Activated gamma-delta T cell treated with Interleukin-2 at 50 U/mL for 16 hours (primary cell): Measurements from ENCODE around the gene CYTH4.
"Not testable (repeated sequence)": the region's sequence is repeated elsewhere in the genome, so short reads cannot be mapped to it uniquely, and the experiment has no call there.

Experiments
- DNase-seq: peaks from one replicate; pipeline ENCODE4 v3.0.0-alpha.2; 2020

Gene CYTH4, protein sequence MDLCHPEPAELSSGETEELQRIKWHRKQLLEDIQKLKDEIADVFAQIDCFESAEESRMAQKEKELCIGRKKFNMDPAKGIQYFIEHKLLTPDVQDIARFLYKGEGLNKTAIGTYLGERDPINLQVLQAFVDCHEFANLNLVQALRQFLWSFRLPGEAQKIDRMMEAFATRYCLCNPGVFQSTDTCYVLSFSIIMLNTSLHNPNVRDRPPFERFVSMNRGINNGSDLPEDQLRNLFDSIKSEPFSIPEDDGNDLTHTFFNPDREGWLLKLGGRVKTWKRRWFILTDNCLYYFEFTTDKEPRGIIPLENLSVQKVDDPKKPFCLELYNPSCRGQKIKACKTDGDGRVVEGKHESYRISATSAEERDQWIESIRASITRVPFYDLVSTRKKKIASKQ

DNA sequence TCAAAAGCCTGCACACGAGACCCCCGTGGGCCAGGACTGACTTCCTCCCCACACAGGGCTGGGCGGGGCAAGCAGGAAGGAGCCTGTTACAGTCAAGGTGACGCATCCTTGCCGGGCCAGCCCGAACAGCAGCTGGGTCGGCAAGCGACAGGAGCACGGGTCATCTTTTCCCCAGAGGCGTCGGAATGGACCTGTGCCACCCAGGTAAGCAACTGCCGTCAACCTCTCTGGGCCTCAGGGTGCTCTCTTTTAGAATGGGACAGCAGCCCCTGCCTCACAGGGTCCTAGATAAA, at the start of gene CYTH4:
CYTH4 (plus strand) TSS at position 124 of the 293 bp plus-strand sequence; CDS start at position 186, 62 bp downstream.
- DNase-seq: peak; percentile 80

GRCh38 chr22:37233371-37233750, 48.9 kb upstream of the CYTH4 start:
- DNase-seq: not testable (repeated sequence)

- DNase-seq: no peak
Observed at GRCh38 chr22:37233751-37234631, 48.3 kb upstream of the CYTH4 start.

DNA sequence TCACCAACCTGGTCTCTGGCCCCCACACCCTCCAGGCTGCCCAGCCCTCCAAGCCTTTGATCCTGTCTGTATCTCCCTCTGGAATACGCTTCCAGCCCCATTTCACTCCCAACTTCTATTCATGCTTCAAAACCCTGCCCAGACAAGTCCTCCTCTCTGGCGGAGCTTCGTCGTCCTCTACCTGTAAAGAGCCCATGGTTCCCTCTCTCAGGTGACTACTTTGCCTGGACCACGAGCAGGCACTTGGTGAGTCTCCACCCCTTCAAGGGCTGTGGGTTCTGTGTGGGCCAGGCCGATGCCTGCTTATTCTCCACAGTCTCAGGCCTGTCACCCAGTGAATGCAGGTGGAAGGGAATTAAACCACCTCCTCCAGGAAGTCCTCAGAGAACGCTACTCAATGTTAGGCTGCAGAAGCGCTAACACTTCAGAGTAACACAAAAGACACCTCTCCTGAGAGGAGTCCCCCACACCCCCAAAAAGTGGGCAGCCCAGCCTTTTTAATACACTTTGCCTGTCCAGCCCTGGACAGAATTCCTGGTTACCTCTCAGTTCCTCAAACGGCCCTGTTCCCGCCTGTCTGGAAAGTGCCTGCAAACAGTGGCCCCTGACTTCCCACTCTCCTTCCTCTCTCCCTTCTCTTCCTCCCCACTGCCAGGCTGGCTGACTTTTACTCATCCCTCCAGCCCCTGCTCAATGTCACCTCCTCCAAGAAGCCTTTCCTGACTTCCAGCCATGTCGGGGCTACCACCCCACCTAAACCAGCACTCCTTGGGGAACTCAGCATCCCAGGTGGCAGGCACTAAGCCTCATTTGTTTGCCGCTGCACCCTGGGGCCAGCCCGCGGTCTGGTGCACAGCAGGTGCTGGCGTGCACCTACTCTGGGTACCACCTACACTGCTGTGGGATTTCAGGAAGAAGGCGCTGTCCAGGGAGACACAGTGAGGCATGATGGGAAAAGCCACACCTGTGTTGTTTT, 47.3 kb upstream of the CYTH4 start:
- no peak for DNase-seq

DNA sequence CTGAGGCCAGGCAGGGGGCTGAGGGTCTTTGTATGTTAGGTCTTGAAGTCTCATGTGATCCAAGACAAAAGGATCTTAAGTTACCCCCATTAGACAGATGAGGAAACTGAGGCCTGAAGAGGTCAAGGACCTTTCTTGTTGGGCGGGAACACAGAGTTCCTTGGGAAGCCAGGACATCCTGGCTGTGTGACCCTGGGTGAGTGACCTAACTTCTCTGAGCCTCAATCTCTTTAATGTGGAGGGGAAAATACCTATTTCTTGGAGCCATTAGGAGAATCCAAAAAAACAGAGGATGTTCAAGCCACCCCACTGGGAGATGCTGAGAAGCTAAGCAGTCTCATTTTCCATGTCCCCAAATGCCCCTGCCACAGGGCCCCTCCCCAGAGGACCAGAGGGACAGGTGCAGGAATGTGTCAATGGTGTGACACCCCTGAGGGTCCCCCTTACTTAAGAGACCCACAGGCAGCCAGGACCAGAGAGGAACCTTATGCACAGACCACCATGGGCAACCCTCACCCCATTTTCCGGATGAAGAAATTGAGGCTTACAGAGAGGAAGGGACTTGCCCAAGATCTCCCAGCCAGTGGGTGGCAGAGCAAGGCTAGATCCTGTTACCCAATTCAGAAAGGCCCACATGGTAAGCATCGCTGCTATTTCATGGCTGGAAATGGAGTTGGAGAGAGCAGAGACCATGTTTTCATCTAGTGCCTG, 46.3 kb upstream of the CYTH4 start:
- DNase-seq: no peak

GRCh38 chr22:37237371-37238268, 44.7 kb upstream of the CYTH4 start:
- no peak for DNase-seq

DNA sequence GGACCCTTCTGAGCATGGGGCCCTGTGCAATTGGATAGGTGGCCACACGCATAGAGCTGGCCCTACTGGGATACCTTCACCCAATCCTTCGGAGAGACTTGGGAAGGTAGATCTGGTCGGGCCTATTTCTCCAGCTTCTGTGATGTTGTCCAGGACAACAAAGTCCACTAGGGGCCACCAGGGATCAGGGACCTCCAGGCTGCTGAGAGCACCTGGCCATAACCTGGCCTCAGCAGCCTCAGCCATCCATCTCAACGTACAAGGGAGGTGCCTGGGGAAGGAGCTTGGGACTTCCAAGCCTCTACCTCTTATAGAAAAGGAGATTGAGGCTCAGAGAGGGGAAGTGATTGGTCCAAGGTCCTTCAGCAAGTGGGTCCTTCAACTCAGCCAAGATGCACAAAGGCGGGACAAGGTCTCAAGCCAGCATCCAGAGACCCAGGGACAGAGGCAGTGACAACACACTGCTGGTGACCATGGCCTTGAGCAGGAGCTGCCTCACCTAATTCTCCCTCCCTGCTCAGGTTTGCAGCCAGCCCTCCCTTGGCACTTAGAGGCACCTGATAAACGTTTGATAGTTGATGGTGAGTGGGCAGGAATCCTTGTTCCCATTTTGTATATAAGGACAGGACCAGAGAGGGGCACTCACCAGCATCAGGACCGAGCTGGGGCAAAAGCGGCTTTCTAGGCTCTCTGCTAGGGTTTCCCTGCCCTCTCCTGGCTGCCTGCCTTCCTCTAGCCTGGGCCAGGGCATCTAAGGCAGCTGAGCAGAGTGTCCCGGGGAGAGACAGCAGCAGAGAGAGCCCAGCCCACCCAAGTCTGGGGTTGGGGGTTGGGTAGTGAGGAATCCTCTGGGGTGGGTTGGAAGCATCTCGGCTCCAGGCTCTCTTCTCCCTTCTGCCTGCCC, 42.7 kb upstream of the CYTH4 start:
- no peak for DNase-seq

DNA sequence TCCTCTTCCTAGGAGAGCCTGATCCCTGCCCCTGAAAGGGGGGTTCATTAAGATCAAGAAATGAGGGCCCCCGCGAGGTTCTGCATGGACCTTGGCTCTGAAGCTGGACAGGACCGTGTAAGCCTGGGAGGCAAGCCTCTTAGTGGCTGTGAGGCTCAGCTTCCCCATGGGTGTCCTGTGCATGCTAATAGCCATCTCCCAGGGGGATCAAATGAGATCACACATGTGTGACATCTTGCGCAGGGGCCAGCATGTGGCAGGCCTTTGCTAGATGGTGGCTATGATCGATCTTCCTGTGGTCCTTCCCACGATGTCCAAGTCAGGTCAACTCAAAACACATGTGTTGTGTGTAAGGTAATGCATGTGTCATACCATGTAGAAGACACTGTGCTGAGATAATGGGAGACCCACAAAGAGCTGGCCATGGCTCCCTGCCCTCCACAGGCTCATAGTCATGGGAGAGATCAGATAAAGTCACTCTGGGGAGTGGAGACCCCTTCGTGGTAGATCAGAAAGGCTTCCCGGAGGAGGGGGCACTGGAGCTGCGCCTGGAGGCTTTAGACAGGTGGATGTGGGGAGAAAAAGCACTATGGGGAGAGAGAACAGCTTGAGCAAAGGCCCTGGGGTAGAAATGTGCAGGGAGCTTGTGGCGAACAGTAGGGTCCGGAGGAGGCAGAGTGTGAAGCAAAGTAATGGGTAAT, 41.9 kb upstream of the CYTH4 start:
- no peak for DNase-seq

GRCh38 chr22:37240941-37241320, 41.4 kb upstream of the CYTH4 start:
- no peak for DNase-seq

DNA sequence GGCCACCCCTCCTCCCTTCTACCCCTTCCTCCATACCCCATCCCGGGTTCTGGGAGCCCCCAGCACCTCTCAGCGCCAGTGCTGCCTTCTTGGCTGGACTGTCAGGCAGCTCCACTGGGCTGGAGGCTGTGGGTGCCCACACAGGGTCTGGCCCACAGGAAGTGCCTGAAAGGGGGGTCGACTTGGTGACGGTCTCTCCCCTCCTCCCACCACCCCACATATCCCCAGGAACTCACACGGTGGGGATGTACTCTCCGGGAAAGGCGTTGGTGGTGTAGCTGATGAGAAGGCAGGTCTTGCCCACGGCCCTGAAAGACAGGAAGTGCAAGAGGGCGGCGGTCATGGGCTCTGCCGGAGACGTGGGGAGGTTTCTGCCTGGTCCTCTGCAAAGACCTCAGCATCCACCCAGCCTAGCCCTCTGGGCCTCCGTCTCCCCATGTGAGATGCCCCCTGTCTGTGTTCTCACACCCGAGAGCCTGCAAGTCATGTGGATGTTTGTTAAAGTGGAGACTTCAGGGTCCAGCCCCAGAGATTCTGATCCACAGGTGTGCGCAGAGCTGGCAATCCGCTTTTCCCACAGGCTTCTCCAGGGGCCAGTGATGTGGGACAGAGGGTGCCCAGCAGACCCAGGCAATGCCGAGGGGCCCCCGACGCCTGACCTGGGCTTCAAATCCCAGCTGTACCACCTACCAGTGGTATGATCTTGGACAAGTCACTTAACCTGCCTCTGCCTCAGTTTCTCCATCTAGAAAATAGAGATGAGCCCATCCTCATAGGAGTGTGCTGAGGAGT, 40.8 kb upstream of the CYTH4 start:
- peak; percentile 56 for DNase-seq

- DNase-seq: peak; percentile 89
Observed at GRCh38 chr22:37242395-37242918, 39.9 kb upstream of the CYTH4 start.

GRCh38 chr22:37243402-37244113, 38.8 kb upstream of the CYTH4 start:
- no peak for DNase-seq

GRCh38 chr22:37244114-37244921, 38.0 kb upstream of the CYTH4 start, which contains the start of gene RAC2:
Gene RAC2, minus strand, starts transcription at chr22:37244269. Its CDS starts 121 bp downstream, at chr22:37244148.
- DNase-seq: peak; percentile 90

- DNase-seq: no peak
Observed at GRCh38 chr22:37244922-37245722, 37.2 kb upstream of the CYTH4 start.

- no peak for DNase-seq
Observed at GRCh38 chr22:37245740-37246139, 36.6 kb upstream of the CYTH4 start.

- no peak for DNase-seq
Observed at GRCh38 chr22:37248251-37248650, 34.1 kb upstream of the CYTH4 start.
